NB4 (cell line): ENCODE measurements around the gene PARP1.

Experiments
- CTCF ChIP-seq: IDR thresholded peaks from one replicate; pipeline ENCODE4 v1.5.1; 2012; ENCODE audit warnings: low read depth, low read length
- MYC ChIP-seq: IDR thresholded peaks from 2 replicates; pipeline ENCODE4 v1.6.1; 2011; ENCODE audit warnings: low read depth, low read length

- TF ChIP-seq MYC (no peak), CTCF (no peak)
These were observed 3.0 kb downstream of the PARP1 start for GRCh38 chr1:226404904-226405222.
